ENCODE measurements around the gene CHRM5. TPM values are rescaled to one million over a fixed set of nuclear protein-coding genes. Genes with fewer than 3 reads are reported as not detected.
"Not testable (repeated sequence)": the region's sequence is repeated elsewhere in the genome, so short reads cannot be mapped to it uniquely, and the experiment has no call there.

CHRM5 gene
- total RNA-seq, 2 donors from 2014 or later = not detected

GRCh38 chr15:34018021-34018645, 49.8 kb downstream of the CHRM5 start:
- 84 to 85% methylated on average over 16 of the region's 16 CpGs for WGBS, 2 donors
- Histone ChIP-seq H3K36me3 (replicated peaks in 1 of 2; ENCODE audit: insufficient read depth in 1 of 2, low read depth in 2 of 2) (no peaks in the 10 kb centered on the region), H3K4me1 (no peaks in the 10 kb centered on the region), H3K27me3 (no peaks in the 10 kb centered on the region), H3K9me3 (no peaks in the 10 kb centered on the region), H3K27ac (no peak overlapping the region), H3K4me3 (no peak overlapping the region)
- TF ChIP-seq CTCF (IDR thresholded peaks at IDR 0.05) = no peak
- no peak for TF ChIP-seq POLR2A (IDR thresholded peaks at IDR 0.05)
- DNase-seq (peak in 1 of 4 donors; percentile 2), ATAC-seq (no peak)
- intact Hi-C loops (cut with DNase I) = no loop called here

GRCh38 chr15:34018738-34019137, 50.4 kb downstream of the CHRM5 start:
- H3K27me3 ChIP-seq; H3K36me3 ChIP-seq (replicated peaks in 1 of 2; ENCODE audit: insufficient read depth in 1 of 2, low read depth in 2 of 2); H3K4me3 ChIP-seq; DNase-seq; ATAC-seq; H3K4me1 ChIP-seq; H3K27ac ChIP-seq; intact Hi-C loops (cut with DNase I); H3K9me3 ChIP-seq: not testable (repeated sequence)
- WGBS, 2 donors = 92 to 94% methylated on average over 2 of the region's 2 CpGs

- ATAC-seq = no peak
These were observed 51.2 kb downstream of the CHRM5 start for GRCh38 chr15:34019369-34019990.

GRCh38 chr15:34023907-34024306, 55.6 kb downstream of the CHRM5 start:
- Histone ChIP-seq H3K4me1 (no peaks in the 10 kb centered on the region), H3K9me3 (no peaks in the 10 kb centered on the region), H3K27ac (no peak overlapping the region), H3K36me3 (replicated peaks in 1 of 2; ENCODE audit: insufficient read depth in 1 of 2, low read depth in 2 of 2) (no peaks in the 10 kb centered on the region), H3K4me3 (no peak overlapping the region), H3K27me3 (no peaks in the 10 kb centered on the region)
- no peak for DNase-seq
- TF ChIP-seq POLR2A (IDR thresholded peaks at IDR 0.05) = no peak
- TF ChIP-seq CTCF (IDR thresholded peaks at IDR 0.05) = no peak
- no peak for ATAC-seq
- 26 to 35% methylated on average over 1 of the region's 1 CpG for WGBS, 2 donors
- intact Hi-C loops (cut with DNase I) = no loop called here

More at GRCh38 chr15:34019369-34019990, 51.2 kb downstream of the CHRM5 start:
- TF ChIP-seq POLR2A (IDR thresholded peaks at IDR 0.05) = no peak
- H3K4me1 ChIP-seq = no peaks in the 10 kb centered on the region
- no peak for DNase-seq
- H3K27ac ChIP-seq = no peak overlapping the region
- H3K27me3 ChIP-seq = no peaks in the 10 kb centered on the region
- intact Hi-C loops (cut with DNase I) = no loop called here
- WGBS, 2 donors = 90 to 96% methylated on average over 3 of the region's 3 CpGs
- H3K36me3 ChIP-seq (replicated peaks in 1 of 2; ENCODE audit: insufficient read depth in 1 of 2, low read depth in 2 of 2) = no peaks in the 10 kb centered on the region
- no peak overlapping the region for H3K4me3 ChIP-seq
- no peaks in the 10 kb centered on the region for H3K9me3 ChIP-seq

GRCh38 chr15:34025252-34025651, 57.0 kb downstream of the CHRM5 start:
- TF ChIP-seq CTCF (IDR thresholded peaks at IDR 0.05) = no peak
- TF ChIP-seq POLR2A (IDR thresholded peaks at IDR 0.05) = no peak
- DNase-seq = no peak
- no peaks in the 10 kb centered on the region for H3K9me3 ChIP-seq
- 63 to 94% methylated on average over 3 of the region's 3 CpGs for WGBS, 2 donors
- H3K36me3 ChIP-seq (replicated peaks in 1 of 2; ENCODE audit: insufficient read depth in 1 of 2, low read depth in 2 of 2) = no peaks in the 10 kb centered on the region
- H3K4me3 ChIP-seq = no peak overlapping the region
- H3K4me1 ChIP-seq = no peaks in the 10 kb centered on the region
- ATAC-seq = no peak
- intact Hi-C loops (cut with DNase I) = no loop called here
- no peaks in the 10 kb centered on the region for H3K27me3 ChIP-seq
- no peak overlapping the region for H3K27ac ChIP-seq

- Histone ChIP-seq H3K4me3 (no peak overlapping the region), H3K27me3 (no peaks in the 10 kb centered on the region), H3K27ac (no peak overlapping the region), H3K36me3 (replicated peaks in 1 of 2; ENCODE audit: insufficient read depth in 1 of 2, low read depth in 2 of 2) (no peaks in the 10 kb centered on the region), H3K9me3 (no peaks in the 10 kb centered on the region), H3K4me1 (no peaks in the 10 kb centered on the region)
- ATAC-seq (no peak), DNase-seq (no peak)
- intact Hi-C loops (cut with DNase I) = no loop called here
- 40 to 69% methylated on average over 3 of the region's 3 CpGs for WGBS, 2 donors
- no peak for TF ChIP-seq POLR2A (IDR thresholded peaks at IDR 0.05)
- no peak for TF ChIP-seq CTCF (IDR thresholded peaks at IDR 0.05)
These were observed 59.3 kb downstream of the CHRM5 start for GRCh38 chr15:34027606-34028005.
